Trophoblast cell (in vitro differentiated cells and primary cell): ENCODE measurements around the gene ERC1.
"Not testable (repeated sequence)": the region's sequence is repeated elsewhere in the genome, so short reads cannot be mapped to it uniquely, and the experiment has no call there.

ENCODE experiments used
- DNase-seq, 2 donors: peaks; one replicate each; pipeline ENCODE4 v3.0.0-alpha.2; 2016
- H2AFZ ChIP-seq: 2 replicates; pipeline ENCODE4 v1.6.1; 2013; ENCODE audit warnings: low read length, moderate library complexity, mild to moderate bottlenecking; ENCODE audit not compliant: insufficient read depth, poor library complexity
- H2AK5ac ChIP-seq: 2 replicates; pipeline ENCODE4 v1.6.1; 2013; ENCODE audit warnings: mild to moderate bottlenecking, low read length
- H2BK120ac ChIP-seq: 2 replicates; pipeline ENCODE4 v1.6.1; 2013; ENCODE audit warnings: low read length, mild to moderate bottlenecking, moderate library complexity; ENCODE audit not compliant: insufficient read depth, poor library complexity
- H2BK12ac ChIP-seq: 2 replicates; pipeline ENCODE4 v1.6.1; 2013; ENCODE audit warnings: mild to moderate bottlenecking, low read length, moderate library complexity
- H2BK5ac ChIP-seq: 2 replicates; pipeline ENCODE4 v1.6.1; 2013; ENCODE audit warnings: low read length, low read depth, moderate library complexity, mild to moderate bottlenecking; ENCODE audit not compliant: poor library complexity
- H3K14ac ChIP-seq: 2 replicates; pipeline ENCODE4 v1.6.1; 2013; ENCODE audit warnings: mild to moderate bottlenecking, low read length
- H3K18ac ChIP-seq: 2 replicates; pipeline ENCODE4 v1.6.1; 2013; ENCODE audit warnings: mild to moderate bottlenecking, low read length
- H3K23ac ChIP-seq: 2 replicates; pipeline ENCODE4 v1.6.1; 2013; ENCODE audit warnings: low read length
- H3K27ac ChIP-seq: 2 replicates; pipeline ENCODE4 v1.5.1; 2013; ENCODE audit warnings: low read depth, mild to moderate bottlenecking, inconsistent platforms, low read length, moderate library complexity
- H3K27me3 ChIP-seq: 2 replicates; pipeline ENCODE4 v1.6.1; 2013; ENCODE audit warnings: inconsistent platforms, mild to moderate bottlenecking, low read length, moderate library complexity; ENCODE audit not compliant: insufficient read depth
- H3K36me3 ChIP-seq, 2 experiments: 1 replicate in 1 of 2; 2 replicates in 1 of 2; pipeline ENCODE4 v1.6.1; 2013; ENCODE audit warnings: low read length in 2 of 2, mild to moderate bottlenecking in 2 of 2, moderate library complexity in 1 of 2; ENCODE audit not compliant: insufficient read depth in 2 of 2, control insufficient read depth in 1 of 2
- H3K4ac ChIP-seq: 2 replicates; pipeline ENCODE4 v1.6.1; 2013; ENCODE audit warnings: low read depth, mild to moderate bottlenecking, low read length, moderate library complexity
- H3K4me1 ChIP-seq, 2 experiments: 1 replicate in 1 of 2; 2 replicates in 1 of 2; pipeline ENCODE4 v1.6.1; 2013; ENCODE audit warnings: low read length in 2 of 2, mild to moderate bottlenecking in 2 of 2, moderate library complexity in 1 of 2; ENCODE audit not compliant: insufficient read depth in 2 of 2, control insufficient read depth in 1 of 2
- H3K4me2 ChIP-seq: 2 replicates; pipeline ENCODE4 v1.6.1; 2013; ENCODE audit warnings: inconsistent platforms, mild to moderate bottlenecking, low read length, moderate library complexity
- H3K4me3 ChIP-seq: 2 replicates; pipeline ENCODE4 v1.5.1; 2013; ENCODE audit warnings: mild to moderate bottlenecking, low read depth, low read length, inconsistent platforms
- H3K79me1 ChIP-seq: one replicate; pipeline ENCODE4 v1.6.1; 2013; ENCODE audit warnings: low read length
- H3K79me2 ChIP-seq: 2 replicates; pipeline ENCODE4 v1.6.1; 2013; ENCODE audit warnings: low read length, mild to moderate bottlenecking; ENCODE audit not compliant: control insufficient read depth, insufficient read depth, poor library complexity
- H3K9ac ChIP-seq: 2 replicates; pipeline ENCODE4 v1.6.1; 2013; ENCODE audit warnings: mild to moderate bottlenecking, low read length
- H3K9me3 ChIP-seq: 2 replicates; pipeline ENCODE4 v1.6.1; 2013; ENCODE audit warnings: low read depth, mild to moderate bottlenecking, control low read depth, inconsistent platforms, low read length; ENCODE audit not compliant: insufficient read depth
- H4K12ac ChIP-seq: 2 replicates; pipeline ENCODE4 v1.6.1; 2013; ENCODE audit warnings: low read depth, mild to moderate bottlenecking, low read length, moderate library complexity
- H4K8ac ChIP-seq: 2 replicates; pipeline ENCODE4 v1.6.1; 2013; ENCODE audit warnings: low read depth, mild to moderate bottlenecking, low read length, moderate library complexity
- H4K91ac ChIP-seq: one replicate; pipeline ENCODE4 v1.6.1; 2013; ENCODE audit warnings: low read depth, mild to moderate bottlenecking, low read length, moderate library complexity
- WGBS: extraction: QIAGEN DNeasy Blood & Tissue Kit; methylation state at CpG from one replicate; pipeline ENCODE4 v1.1.7; 2013; ENCODE audit warnings: missing lambda C conversion rate; ENCODE audit not compliant: insufficient read length, insufficient coverage; ENCODE audit errors: extremely low coverage; 5-methylcytosine and 5-hydroxymethylcytosine counted together

ERC1 gene

GRCh38 chr12:1252758-1253157 lies 261.7 kb downstream of the ERC1 start:
- Histone ChIP-seq H4K8ac (no peak overlapping the region), H3K79me1 (no peaks in the 10 kb centered on the region), H3K23ac (no peak overlapping the region), H3K4me3 (no peak overlapping the region), H2BK12ac (no peak overlapping the region), H3K14ac (no peak overlapping the region), H3K27me3 (no peaks in the 10 kb centered on the region), H3K18ac (no peak overlapping the region), H3K4me2 (no peak overlapping the region), H3K79me2 (no peaks in the 10 kb centered on the region), H3K4ac (no peak overlapping the region), H3K27ac (no peak overlapping the region), H4K12ac (no peak overlapping the region), H3K9ac (no peak overlapping the region), H2AFZ (no peak overlapping the region), H4K91ac (no peak overlapping the region), H2BK120ac (no peak overlapping the region), H3K4me1 (no peaks in the 10 kb centered on the region), H3K9me3 (no peaks in the 10 kb centered on the region), H2BK5ac (no peak overlapping the region), H2AK5ac (no peak overlapping the region), H3K36me3 (peaks cover 0 to 2% of the 10 kb centered on the region in 2 experiments)
- WGBS: no CpG with 5 or more reads among the region's 2 CpGs
- no peak for DNase-seq

GRCh38 chr12:1255125-1255524 lies 264.1 kb downstream of the ERC1 start:
- not testable (repeated sequence) for H3K4me2 ChIP-seq, H3K27ac ChIP-seq, DNase-seq, H2AK5ac ChIP-seq, H3K14ac ChIP-seq, H3K4me1 ChIP-seq, H3K9ac ChIP-seq, H2AFZ ChIP-seq, H3K4me3 ChIP-seq, H2BK120ac ChIP-seq, H3K27me3 ChIP-seq, H4K12ac ChIP-seq, H2BK5ac ChIP-seq, H3K18ac ChIP-seq, H3K4ac ChIP-seq, H4K8ac ChIP-seq, H3K23ac ChIP-seq, H4K91ac ChIP-seq, H2BK12ac ChIP-seq, H3K79me1 ChIP-seq, H3K36me3 ChIP-seq, H3K9me3 ChIP-seq, H3K79me2 ChIP-seq
- no CpG with 5 or more reads among the region's 6 CpGs for whole genome bisulfite sequencing

GRCh38 chr12:1255854-1256253 lies 264.8 kb downstream of the ERC1 start:
- not testable (repeated sequence) for H3K79me2 ChIP-seq, H3K4me1 ChIP-seq, H3K4ac ChIP-seq, H2AFZ ChIP-seq, H3K9ac ChIP-seq, H3K14ac ChIP-seq, H4K12ac ChIP-seq, H3K9me3 ChIP-seq, H3K27ac ChIP-seq, H4K8ac ChIP-seq, H3K4me3 ChIP-seq, H4K91ac ChIP-seq, H2AK5ac ChIP-seq, H3K27me3 ChIP-seq, H3K79me1 ChIP-seq, H2BK5ac ChIP-seq, H3K4me2 ChIP-seq, H2BK12ac ChIP-seq, H3K36me3 ChIP-seq, H3K23ac ChIP-seq, H2BK120ac ChIP-seq, DNase-seq, H3K18ac ChIP-seq
- WGBS: no CpG with 5 or more reads among the region's 4 CpGs

GRCh38 chr12:1256285-1256684 lies 265.3 kb downstream of the ERC1 start:
- H3K4me2 ChIP-seq: no peak overlapping the region
- H2AK5ac ChIP-seq: no peak overlapping the region
- no peak overlapping the region for H3K23ac ChIP-seq
- H4K8ac ChIP-seq: no peak overlapping the region
- no peak overlapping the region for H3K9ac ChIP-seq
- H4K91ac ChIP-seq: no peak overlapping the region
- H2BK12ac ChIP-seq: no peak overlapping the region
- H4K12ac ChIP-seq: no peak overlapping the region
- no peak overlapping the region for H2AFZ ChIP-seq
- no peak for DNase-seq
- no peak overlapping the region for H3K18ac ChIP-seq
- no peak overlapping the region for H3K27ac ChIP-seq
- H3K4me1 ChIP-seq: no peaks in the 10 kb centered on the region
- WGBS: no CpG with 5 or more reads among the region's 2 CpGs
- no peak overlapping the region for H3K4ac ChIP-seq
- no peaks in the 10 kb centered on the region for H3K9me3 ChIP-seq
- no peak overlapping the region for H3K14ac ChIP-seq
- no peak overlapping the region for H2BK5ac ChIP-seq
- H3K36me3 ChIP-seq: peaks cover 0 to 2% of the 10 kb centered on the region in 2 experiments
- H3K79me2 ChIP-seq: no peaks in the 10 kb centered on the region
- no peak overlapping the region for H2BK120ac ChIP-seq
- no peaks in the 10 kb centered on the region for H3K27me3 ChIP-seq
- H3K4me3 ChIP-seq: no peak overlapping the region
- H3K79me1 ChIP-seq: no peaks in the 10 kb centered on the region
